NCI-H774 (cell line): ENCODE results near the gene PABPC1L2B.
"Not testable (repeated sequence)": the region's sequence is repeated elsewhere in the genome, so short reads cannot be mapped to it uniquely, and the experiment has no call there.

Source experiments
- DNase-seq: peaks from one replicate; lab custom pipeline; 2025; lab: John Stamatoyannopoulos, UW

Gene PABPC1L2B

DNA sequence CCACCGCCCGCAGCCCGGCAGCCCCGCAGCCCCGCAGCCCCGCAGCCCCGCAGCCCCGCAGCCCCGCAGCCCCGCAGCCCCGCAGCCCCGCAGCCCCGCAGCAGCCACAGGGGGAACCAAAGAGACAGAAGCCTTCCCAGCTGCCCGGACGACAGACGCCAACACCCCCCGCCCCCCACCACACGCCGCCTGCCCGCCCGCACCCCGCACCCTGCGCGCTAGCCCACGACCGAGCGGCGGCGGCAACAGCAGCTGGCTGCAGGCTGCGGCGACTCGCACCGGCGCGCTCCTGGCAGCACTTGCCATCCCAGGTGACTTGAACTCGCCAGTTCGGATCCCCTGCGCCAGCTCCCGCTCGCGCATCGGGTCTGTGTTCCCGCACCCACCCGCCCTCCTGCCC, at the start of gene PABPC1L2B:
Gene PABPC1L2B (plus strand): TSS at position 207 of the 400 bp plus-strand sequence. CDS start 704 bp downstream, outside the sequence.
- DNase-seq, result not testable (repeated sequence)

DNA sequence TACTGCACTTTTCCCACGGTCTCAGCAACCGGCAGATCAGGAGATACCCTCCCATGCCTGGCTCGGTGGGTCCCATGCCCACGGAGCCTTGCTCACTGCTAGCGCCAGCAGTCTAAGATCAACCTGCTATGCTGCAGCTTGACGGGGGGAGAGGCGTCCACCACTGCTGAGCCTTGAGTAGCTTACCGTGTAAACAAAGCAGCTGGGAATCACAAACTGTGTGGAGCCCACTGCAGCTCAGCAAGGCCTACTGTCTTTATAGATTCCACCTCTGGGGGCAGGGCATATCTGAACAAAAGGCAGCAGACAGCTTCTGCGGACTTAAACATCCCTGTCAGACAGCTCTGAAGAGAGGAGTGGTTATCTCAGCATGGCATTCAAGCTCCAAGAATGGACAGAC, 42.8 kb upstream of the PABPC1L2B start:
- not testable (repeated sequence) for DNase-seq

DNA sequence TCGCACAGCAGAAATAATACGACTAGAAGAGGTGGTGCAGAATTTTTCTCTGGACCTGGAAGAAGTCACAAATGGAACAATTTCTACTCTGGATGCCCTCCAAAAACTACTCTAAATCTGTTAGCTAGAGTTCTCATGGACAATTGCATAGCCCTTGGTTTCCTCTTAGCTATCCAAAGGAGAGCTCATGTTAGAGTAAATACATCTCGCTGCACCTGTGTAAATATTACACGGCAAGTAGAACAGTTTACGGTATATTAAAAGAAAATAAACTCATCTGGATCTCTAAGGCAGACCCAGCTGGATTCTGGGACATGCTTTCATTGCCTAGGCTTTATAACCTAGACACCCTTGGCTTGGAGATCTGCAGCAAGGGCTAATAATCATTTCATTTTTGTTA, 30.9 kb upstream of the PABPC1L2B start:
- not testable (repeated sequence) for DNase-seq

DNA sequence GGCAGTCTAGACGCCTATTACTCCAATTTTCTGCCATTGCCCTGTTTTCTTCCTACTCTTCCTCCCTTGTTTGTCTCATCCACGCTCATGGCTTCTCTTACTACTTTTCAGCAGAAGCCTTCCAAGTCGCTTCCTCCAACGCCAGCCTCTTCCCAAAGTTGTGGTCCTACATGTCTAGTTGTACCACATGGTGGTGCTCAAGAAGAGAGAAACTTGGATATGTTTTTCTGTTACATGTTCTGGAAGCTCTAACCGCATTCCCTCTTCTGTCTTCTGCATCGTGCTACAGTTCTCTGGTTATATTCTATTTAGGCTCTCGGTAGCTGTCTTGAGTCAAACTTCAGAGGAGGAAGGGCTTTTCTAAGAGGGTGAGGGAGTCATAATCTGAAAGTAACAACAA, 27.9 kb upstream of the PABPC1L2B start:
- not testable (repeated sequence) for DNase-seq

DNA sequence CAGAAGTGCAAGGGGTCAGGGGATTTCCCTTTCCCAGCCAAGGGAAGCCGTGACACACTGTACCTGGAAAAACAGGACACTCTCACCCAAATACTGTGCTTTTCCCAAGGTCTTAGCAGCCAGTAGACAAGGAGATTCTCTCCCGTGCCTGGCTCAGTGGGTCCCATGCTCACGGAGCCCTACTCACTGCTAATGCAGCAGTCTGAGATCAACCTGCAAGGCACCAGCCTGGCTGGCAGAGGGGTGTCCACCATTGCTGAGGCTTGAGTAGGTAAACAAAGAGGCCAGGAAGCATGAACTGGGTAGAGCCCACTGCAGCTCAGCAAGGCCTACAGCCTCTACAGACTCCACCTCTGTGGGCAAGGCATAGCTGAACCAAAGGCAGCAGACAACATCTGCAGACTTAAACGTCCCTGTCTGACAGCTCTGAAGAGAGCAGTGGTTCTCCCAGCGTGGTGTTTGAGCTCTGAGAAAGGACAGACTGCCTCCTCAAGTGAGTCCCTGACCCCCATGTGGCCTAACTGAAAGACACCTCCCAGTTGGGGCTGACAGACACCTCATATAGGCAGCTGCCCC, 21.8 kb upstream of the PABPC1L2B start:
- DNase-seq, result not testable (repeated sequence)

DNA sequence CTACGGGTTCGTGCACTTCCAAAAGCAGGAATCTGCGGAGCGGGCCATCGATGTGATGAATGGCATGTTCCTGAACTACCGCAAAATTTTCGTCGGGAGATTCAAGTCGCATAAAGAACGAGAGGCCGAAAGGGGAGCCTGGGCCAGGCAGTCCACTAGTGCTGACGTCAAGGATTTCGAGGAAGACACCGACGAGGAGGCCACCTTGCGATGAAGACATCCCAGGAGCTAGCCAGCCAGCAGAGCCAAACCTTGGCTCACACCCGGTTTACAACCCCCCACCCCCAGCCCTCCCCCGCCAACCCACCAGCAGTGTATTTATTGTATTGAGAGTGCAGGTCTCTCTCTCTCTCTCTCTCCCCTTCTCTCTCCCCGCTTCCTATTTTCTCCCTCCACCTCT, 1.3 kb downstream of the PABPC1L2B start:
- DNase-seq, result not testable (repeated sequence)

DNA sequence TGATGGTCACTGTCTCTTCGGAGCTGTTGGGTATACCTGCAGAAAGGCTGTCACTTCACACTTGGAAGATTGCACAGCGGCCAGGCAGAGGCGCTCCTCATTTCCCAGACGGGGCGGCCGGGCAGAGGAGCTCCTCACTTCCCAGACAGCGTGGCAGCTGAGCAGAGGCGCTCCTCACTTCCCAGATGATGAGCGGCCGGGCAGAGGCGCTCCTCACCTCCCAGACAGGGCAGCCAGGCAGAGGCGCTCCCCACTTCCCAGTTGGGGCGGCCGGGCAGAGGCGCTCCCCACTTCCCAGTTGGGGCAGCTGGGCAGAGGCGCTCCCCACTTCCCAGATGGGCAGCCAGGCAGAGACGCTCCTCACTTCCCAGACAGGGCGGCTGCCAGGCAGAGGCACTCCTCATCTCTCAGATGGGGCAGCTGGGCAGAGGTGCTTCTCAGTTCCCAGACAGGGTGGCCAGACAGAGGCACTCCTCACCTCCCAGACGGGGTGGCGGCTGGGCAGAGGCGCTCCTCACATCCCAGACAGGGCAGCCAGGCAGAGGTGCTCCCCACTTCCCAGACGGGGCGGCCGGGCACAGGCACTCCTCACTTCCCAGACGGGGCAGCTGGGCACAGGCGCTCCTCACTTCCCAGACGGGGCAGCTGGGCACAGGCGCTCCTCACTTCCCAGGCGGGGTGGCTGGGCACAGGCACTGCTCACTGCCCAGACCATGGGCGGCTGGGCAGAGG, 18.8 kb downstream of the PABPC1L2B start:
- no peak for DNase-seq

DNA sequence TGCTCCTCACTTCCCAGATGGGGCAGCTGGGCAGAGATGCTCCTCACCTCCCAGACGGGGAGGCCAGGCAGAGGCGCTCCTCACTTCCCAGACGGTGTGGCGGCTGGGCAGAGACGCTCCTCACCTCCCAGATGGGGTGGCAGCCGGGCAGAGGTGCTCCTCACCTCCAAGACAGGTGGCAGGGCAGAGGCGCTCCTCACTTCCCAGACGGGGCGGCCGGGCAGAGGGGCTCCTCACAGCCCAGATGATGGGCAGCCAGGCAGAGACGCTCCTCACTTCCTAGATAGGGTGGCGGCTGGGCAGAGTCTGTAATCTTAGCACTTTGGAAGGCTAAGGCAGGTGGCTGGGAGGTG, 19.3 kb downstream of the PABPC1L2B start:
- DNase-seq, result not testable (repeated sequence)

DNA sequence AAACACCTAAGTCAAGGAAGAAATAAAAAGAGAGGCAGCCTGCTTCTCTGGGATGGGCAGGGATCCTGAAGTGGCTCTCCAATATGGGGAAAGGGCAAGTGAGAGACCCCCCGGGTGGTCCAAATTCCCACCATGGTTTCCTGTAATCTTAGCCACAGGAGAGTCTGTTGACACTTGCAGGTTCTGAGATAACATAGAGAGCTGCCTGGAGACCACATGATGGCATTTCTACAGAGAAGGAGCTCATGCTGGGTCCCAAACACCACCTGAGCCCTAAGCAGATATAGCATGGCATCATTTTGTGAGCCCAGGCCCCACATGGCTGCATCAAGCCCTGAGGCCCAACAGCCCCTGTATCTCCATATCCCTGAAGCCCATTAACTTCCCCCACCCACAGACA, 26.1 kb downstream of the PABPC1L2B start:
- no peak for DNase-seq
